OCI-LY3 (cell line): Measurements from ENCODE around the gene TTC13.

Experiments
- EZH2phosphoT487 ChIP-seq: fragments of 200-600 bp; shearing (Covaris generic); IDR thresholded peaks from 2 replicates; pipeline ENCODE4 v1.6.1; 2018; ENCODE audit warnings: antibody characterized with exemption, mixed run types, low read depth
- TF ChIP-seq, protein P1 (sequence below): fragments of 200-600, 300-600 bp; sonication (generic); IDR thresholded peaks from 2 replicates; pipeline ENCODE4 v1.5.1; 2014; ENCODE audit warnings: antibody characterized with exemption, low read length, low read depth

DNA sequence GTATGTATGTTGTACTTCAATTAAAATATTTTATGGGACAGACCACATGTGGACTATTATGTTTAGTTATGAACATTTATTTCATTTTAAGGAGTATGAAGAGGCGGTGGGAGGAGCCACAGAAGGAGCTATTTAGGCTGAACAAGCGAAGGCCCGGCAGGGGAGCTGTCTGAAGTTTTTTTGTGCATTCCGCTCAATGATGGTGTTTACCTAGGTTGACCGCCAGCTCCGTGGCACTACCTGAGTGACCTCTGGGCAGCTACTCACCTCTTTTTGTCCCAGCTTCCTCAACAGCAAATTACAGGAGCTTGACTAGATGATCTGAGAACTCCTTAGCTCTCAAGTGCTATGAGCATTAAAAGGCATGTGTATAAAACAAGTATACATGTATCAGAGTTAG is 77.7 kb downstream of the TTC13 start:
- TF ChIP-seq, protein P1, sequence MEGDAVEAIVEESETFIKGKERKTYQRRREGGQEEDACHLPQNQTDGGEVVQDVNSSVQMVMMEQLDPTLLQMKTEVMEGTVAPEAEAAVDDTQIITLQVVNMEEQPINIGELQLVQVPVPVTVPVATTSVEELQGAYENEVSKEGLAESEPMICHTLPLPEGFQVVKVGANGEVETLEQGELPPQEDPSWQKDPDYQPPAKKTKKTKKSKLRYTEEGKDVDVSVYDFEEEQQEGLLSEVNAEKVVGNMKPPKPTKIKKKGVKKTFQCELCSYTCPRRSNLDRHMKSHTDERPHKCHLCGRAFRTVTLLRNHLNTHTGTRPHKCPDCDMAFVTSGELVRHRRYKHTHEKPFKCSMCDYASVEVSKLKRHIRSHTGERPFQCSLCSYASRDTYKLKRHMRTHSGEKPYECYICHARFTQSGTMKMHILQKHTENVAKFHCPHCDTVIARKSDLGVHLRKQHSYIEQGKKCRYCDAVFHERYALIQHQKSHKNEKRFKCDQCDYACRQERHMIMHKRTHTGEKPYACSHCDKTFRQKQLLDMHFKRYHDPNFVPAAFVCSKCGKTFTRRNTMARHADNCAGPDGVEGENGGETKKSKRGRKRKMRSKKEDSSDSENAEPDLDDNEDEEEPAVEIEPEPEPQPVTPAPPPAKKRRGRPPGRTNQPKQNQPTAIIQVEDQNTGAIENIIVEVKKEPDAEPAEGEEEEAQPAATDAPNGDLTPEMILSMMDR = no peak
- TF ChIP-seq EZH2phosphoT487 = no peak
